Smooth muscle cell (in vitro differentiated cells): Measurements from ENCODE around the gene HOXB7. TPM values are rescaled to one million over a fixed set of nuclear protein-coding genes. Genes with fewer than 3 reads are reported as not detected.

Experiments used
- DNase-seq: peaks from one replicate; lab custom pipeline; 2025; ENCODE audit not compliant: unreplicated experiment; lab: John Stamatoyannopoulos, UW
- H2AFZ ChIP-seq: fragments of 200-600 bp; sonication (generic); 2 replicates; pipeline ENCODE4 v1.6.0; 2016; ENCODE audit warnings: antibody characterized with exemption, low read depth, mild to moderate bottlenecking
- H3F3A ChIP-seq: fragments of 200-600 bp; sonication (generic); 2 replicates; pipeline ENCODE4 v1.6.0; 2017; ENCODE audit warnings: antibody characterized with exemption, low read depth
- H3K27ac ChIP-seq: fragments of 200-600 bp; sonication (generic); 2 replicates; pipeline ENCODE4 v1.5.1; 2016; ENCODE audit warnings: low read depth, mild to moderate bottlenecking
- H3K27me3 ChIP-seq: fragments of 200-600 bp; sonication (generic); 2 replicates; pipeline ENCODE4 v1.6.1; 2016; ENCODE audit warnings: low read depth, mild to moderate bottlenecking
- H3K36me3 ChIP-seq: fragments of 200-600 bp; sonication (generic); 2 replicates; pipeline ENCODE4 v1.5.1; 2016; ENCODE audit warnings: low read depth
- H3K4me1 ChIP-seq: fragments of 200-600 bp; sonication (generic); 2 replicates; pipeline ENCODE4 v1.5.1; 2016; ENCODE audit warnings: low read depth
- H3K4me2 ChIP-seq: fragments of 200-600 bp; sonication (generic); 2 replicates; pipeline ENCODE4 v1.6.0; 2016; ENCODE audit warnings: mild to moderate bottlenecking
- H3K4me3 ChIP-seq: fragments of 200-600 bp; sonication (generic); 2 replicates; pipeline ENCODE4 v1.5.1; 2016; ENCODE audit warnings: mild to moderate bottlenecking
- H3K79me2 ChIP-seq: fragments of 200-600 bp; sonication (generic); 2 replicates; pipeline ENCODE4 v1.6.0; 2016; ENCODE audit warnings: low read depth, mild to moderate bottlenecking
- H3K9ac ChIP-seq: fragments of 200-600 bp; sonication (generic); 2 replicates; pipeline ENCODE4 v1.6.0; 2016; ENCODE audit warnings: low read depth
- H3K9me3 ChIP-seq: fragments of 200-600 bp; sonication (generic); replicated peaks from 2 replicates; pipeline ENCODE4 v1.5.1; 2016; ENCODE audit warnings: low read depth
- H4K20me1 ChIP-seq: fragments of 200-600 bp; sonication (generic); 2 replicates; pipeline ENCODE4 v1.6.0; 2016; ENCODE audit warnings: low read depth
- WGBS: methylation state at CpG from one replicate; pipeline ENCODE4 v1.1.7; 2016; ENCODE audit warnings: low lambda C conversion rate; 5-methylcytosine and 5-hydroxymethylcytosine counted together
- polyA plus RNA-seq: library from polyadenylated mRNA; unstranded; fragments of >200 nt; fragmentation: Nextera tagmentation; extraction: Ambion mirVana; gene quantifications from 2 replicates; pipeline ENCODE4 v1.2.1, GENCODE V29; 2016
- total RNA-seq: library from RNA; depleted of rRNA; stranded (reverse); fragments of >200 nt; gene quantifications from 2 replicates; pipeline ENCODE4 v1.2.3, GENCODE V29; 2014
- TF ChIP-seq, protein P1 (sequence below): fragments of 200-600 bp; sonication (generic); IDR thresholded peaks from 2 replicates; pipeline ENCODE4 v1.5.1; 2017; ENCODE audit warnings: borderline replicate concordance, mild to moderate bottlenecking, antibody characterized with exemption; ENCODE audit not compliant: insufficient read depth, poor library complexity, severe bottlenecking

Gene HOXB7
- total and polyA plus RNA-seq, 2 experiments from 2014 or later, result 16.1 to 29.7 TPM

- 19% methylated on average over 18 of the region's 19 CpGs for WGBS
- H3K4me3 ChIP-seq, result peak overlapping the region; percentile 2
- H4K20me1 ChIP-seq, result peaks cover 100% of the 10 kb centered on the region
- peaks cover 42% of the 10 kb centered on the region for H3K79me2 ChIP-seq
- peak overlapping the region; percentile 64 for H3K27ac ChIP-seq
- no peak for DNase-seq
- no peak overlapping the region for H3K9ac ChIP-seq
- H3K4me1 ChIP-seq, result peaks cover 4% of the 10 kb centered on the region
- peak overlapping the region; percentile 64 for H3K4me2 ChIP-seq
- no peak overlapping the region for H2AFZ ChIP-seq
- TF ChIP-seq, protein P1, sequence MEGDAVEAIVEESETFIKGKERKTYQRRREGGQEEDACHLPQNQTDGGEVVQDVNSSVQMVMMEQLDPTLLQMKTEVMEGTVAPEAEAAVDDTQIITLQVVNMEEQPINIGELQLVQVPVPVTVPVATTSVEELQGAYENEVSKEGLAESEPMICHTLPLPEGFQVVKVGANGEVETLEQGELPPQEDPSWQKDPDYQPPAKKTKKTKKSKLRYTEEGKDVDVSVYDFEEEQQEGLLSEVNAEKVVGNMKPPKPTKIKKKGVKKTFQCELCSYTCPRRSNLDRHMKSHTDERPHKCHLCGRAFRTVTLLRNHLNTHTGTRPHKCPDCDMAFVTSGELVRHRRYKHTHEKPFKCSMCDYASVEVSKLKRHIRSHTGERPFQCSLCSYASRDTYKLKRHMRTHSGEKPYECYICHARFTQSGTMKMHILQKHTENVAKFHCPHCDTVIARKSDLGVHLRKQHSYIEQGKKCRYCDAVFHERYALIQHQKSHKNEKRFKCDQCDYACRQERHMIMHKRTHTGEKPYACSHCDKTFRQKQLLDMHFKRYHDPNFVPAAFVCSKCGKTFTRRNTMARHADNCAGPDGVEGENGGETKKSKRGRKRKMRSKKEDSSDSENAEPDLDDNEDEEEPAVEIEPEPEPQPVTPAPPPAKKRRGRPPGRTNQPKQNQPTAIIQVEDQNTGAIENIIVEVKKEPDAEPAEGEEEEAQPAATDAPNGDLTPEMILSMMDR, result no peak
- H3K27me3 ChIP-seq, result peaks cover 98% of the 10 kb centered on the region
- no peaks in the 10 kb centered on the region for H3F3A ChIP-seq
- H3K9me3 ChIP-seq, result no peaks in the 10 kb centered on the region
- H3K36me3 ChIP-seq, result no peaks in the 10 kb centered on the region
Measured at GRCh38 chr17:48570325-48571023, 40.3 kb downstream of the HOXB7 start.

GRCh38 chr17:48569674-48570324, 41.0 kb downstream of the HOXB7 start:
- H3K9ac ChIP-seq, result no peak overlapping the region
- peaks cover 98% of the 10 kb centered on the region for H3K27me3 ChIP-seq
- TF ChIP-seq, protein P1, result no peak

GRCh38 chr17:48569240-48569582, 41.6 kb downstream of the HOXB7 start:
- Histone ChIP-seq H3K9ac (no peak overlapping the region), H3F3A (no peaks in the 10 kb centered on the region), H3K4me2 (peak overlapping the region; percentile 36), H4K20me1 (peaks cover 100% of the 10 kb centered on the region), H3K9me3 (no peaks in the 10 kb centered on the region), H2AFZ (no peak overlapping the region), H3K4me3 (no peak overlapping the region), H3K36me3 (no peaks in the 10 kb centered on the region), H3K4me1 (peaks cover 10% of the 10 kb centered on the region), H3K79me2 (peaks cover 47% of the 10 kb centered on the region), H3K27me3 (peaks cover 98% of the 10 kb centered on the region), H3K27ac (no peak overlapping the region)
- DNase-seq, result no peak
- TF ChIP-seq, protein P1, result no peak
- 39% methylated on average over 3 of the region's 3 CpGs for WGBS

More at GRCh38 chr17:48569674-48570324, 41.0 kb downstream of the HOXB7 start:
- peaks cover 5% of the 10 kb centered on the region for H3K4me1 ChIP-seq
- peak overlapping the region; percentile 64 for H3K4me2 ChIP-seq
- no peak overlapping the region for H3K4me3 ChIP-seq
- H4K20me1 ChIP-seq, result peaks cover 100% of the 10 kb centered on the region
- no peak overlapping the region for H3K27ac ChIP-seq
- no peaks in the 10 kb centered on the region for H3K36me3 ChIP-seq
- H3K79me2 ChIP-seq, result peaks cover 46% of the 10 kb centered on the region
- H2AFZ ChIP-seq, result no peak overlapping the region
- H3F3A ChIP-seq, result no peaks in the 10 kb centered on the region
- H3K9me3 ChIP-seq, result no peaks in the 10 kb centered on the region
- no peak for DNase-seq
- WGBS, result 41% methylated on average over 6 of the region's 6 CpGs
